Stimulated activated CD4-positive, alpha-beta T cell treated with anti-CD3 and anti-CD28 coated beads, Interleukin-15, amount 100 ng/mL, for 1 hour (primary cell): ENCODE measurements around the gene ZFAND5.

Experiments
- DNase-seq, 2 donors: peaks; one replicate each; pipeline ENCODE4 v3.0.0-alpha.2; 2020; ENCODE audit warnings: low read depth in 1 of 2, low spot score in 1 of 2

ZFAND5 gene

GRCh38 chr9:72363236-72363635 lies 1.8 kb downstream of the ZFAND5 start:
- DNase-seq, result no peak

- DNase-seq, result no peak
Measured at GRCh38 chr9:72362680-72363139, 2.3 kb downstream of the ZFAND5 start.

- DNase-seq, result no peak
Measured at GRCh38 chr9:72362118-72362531, 2.9 kb downstream of the ZFAND5 start.

- DNase-seq, result no peak
Measured at GRCh38 chr9:72361217-72361616, 3.8 kb downstream of the ZFAND5 start.

- DNase-seq, result no peak
Measured at GRCh38 chr9:72360324-72360723, 4.7 kb downstream of the ZFAND5 start.

GRCh38 chr9:72356041-72356582 lies 8.9 kb downstream of the ZFAND5 start:
- DNase-seq, result no peak

- DNase-seq, result no peak
Measured at GRCh38 chr9:72355153-72355552, 9.9 kb downstream of the ZFAND5 start.

GRCh38 chr9:72354704-72355103 lies 10.3 kb downstream of the ZFAND5 start:
- DNase-seq, result no peak

GRCh38 chr9:72353455-72354116 lies 11.4 kb downstream of the ZFAND5 start:
- no peak for DNase-seq

- DNase-seq, result no peak
Measured at GRCh38 chr9:72352911-72353388, 12.1 kb downstream of the ZFAND5 start.

- no peak for DNase-seq
Measured at GRCh38 chr9:72351538-72352453, 13.2 kb downstream of the ZFAND5 start.

GRCh38 chr9:72349911-72350310 lies 15.1 kb downstream of the ZFAND5 start:
- DNase-seq, result no peak

GRCh38 chr9:72349240-72349639 lies 15.8 kb downstream of the ZFAND5 start:
- no peak for DNase-seq

GRCh38 chr9:72346333-72346732 lies 18.7 kb downstream of the ZFAND5 start:
- no peak for DNase-seq

- DNase-seq, result no peak
Measured at GRCh38 chr9:72338631-72339030, 26.4 kb downstream of the ZFAND5 start.

GRCh38 chr9:72337286-72337685 lies 27.7 kb downstream of the ZFAND5 start:
- DNase-seq, result no peak

GRCh38 chr9:72334658-72335337 lies 30.2 kb downstream of the ZFAND5 start:
- no peak for DNase-seq

GRCh38 chr9:72333709-72334108 lies 31.3 kb downstream of the ZFAND5 start:
- DNase-seq, result no peak

GRCh38 chr9:72333197-72333596 lies 31.8 kb downstream of the ZFAND5 start:
- no peak for DNase-seq

- DNase-seq, result no peak
Measured at GRCh38 chr9:72332351-72332750, 32.7 kb downstream of the ZFAND5 start.

GRCh38 chr9:72327631-72328030 lies 37.4 kb downstream of the ZFAND5 start:
- no peak for DNase-seq
